GM19193 (cell line): ENCODE measurements around the gene CCNJL.

Experiments used
- POLR2A ChIP-seq: IDR thresholded peaks from 4 replicates; pipeline ENCODE4 v1.6.1; 2011; ENCODE audit not compliant: insufficient read depth, insufficient read length; ENCODE audit errors: extremely low read depth

CCNJL gene

DNA sequence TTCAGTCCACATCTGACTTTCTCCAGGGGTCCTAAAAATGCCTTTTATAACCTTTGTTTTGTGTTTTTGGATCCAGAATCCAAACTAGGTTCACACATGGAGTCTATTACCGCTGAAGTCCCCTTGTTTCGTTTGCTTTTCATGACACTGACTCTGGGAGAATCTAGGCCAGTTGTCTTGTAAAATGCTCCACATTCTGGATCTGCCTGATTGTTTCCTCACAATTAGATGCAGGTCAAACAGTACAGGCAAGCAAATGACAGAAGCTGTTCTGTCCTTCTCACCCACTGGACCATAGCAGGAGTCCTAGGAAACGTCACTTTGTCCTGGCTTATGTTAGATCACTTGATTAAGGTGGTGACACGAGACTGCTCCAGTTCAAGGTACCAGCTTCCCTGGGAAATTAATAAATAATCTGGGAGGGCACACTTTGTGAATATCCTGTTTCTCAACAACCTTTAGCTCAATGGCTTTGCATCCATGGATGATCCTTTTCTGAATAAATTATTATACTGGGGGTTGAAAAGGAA lies 49.0 kb downstream of the CCNJL start:
- TF ChIP-seq POLR2A = no peak

GRCh38 chr5:160262151-160263074 lies 50.0 kb downstream of the CCNJL start:
- no peak for TF ChIP-seq POLR2A

GRCh38 chr5:160260881-160261815 lies 51.2 kb downstream of the CCNJL start:
- TF ChIP-seq POLR2A = no peak

GRCh38 chr5:160260006-160260775 lies 52.2 kb downstream of the CCNJL start:
- no peak for TF ChIP-seq POLR2A

- no peak for TF ChIP-seq POLR2A
These were observed 53.0 kb downstream of the CCNJL start for GRCh38 chr5:160259341-160259740.

DNA sequence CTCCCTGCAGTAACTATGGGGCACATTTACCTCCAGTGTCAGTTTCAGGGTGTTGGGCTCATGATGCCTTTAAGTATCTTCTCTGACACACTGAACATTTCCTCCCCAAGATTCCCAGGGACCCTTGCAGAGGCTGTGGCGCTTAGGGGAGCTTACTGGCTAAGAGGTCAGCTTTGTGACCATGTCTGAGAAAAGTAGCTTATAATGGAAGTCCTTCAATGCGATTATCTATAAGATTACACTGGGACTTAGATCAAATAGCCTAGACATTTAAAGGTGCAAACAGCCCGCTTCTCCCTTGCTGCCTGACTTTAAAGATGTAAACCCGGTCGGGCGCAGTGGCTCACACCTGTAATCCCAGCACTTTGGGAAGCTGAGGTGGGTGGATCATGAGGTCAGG lies 57.7 kb downstream of the CCNJL start:
- TF ChIP-seq POLR2A = no peak

DNA sequence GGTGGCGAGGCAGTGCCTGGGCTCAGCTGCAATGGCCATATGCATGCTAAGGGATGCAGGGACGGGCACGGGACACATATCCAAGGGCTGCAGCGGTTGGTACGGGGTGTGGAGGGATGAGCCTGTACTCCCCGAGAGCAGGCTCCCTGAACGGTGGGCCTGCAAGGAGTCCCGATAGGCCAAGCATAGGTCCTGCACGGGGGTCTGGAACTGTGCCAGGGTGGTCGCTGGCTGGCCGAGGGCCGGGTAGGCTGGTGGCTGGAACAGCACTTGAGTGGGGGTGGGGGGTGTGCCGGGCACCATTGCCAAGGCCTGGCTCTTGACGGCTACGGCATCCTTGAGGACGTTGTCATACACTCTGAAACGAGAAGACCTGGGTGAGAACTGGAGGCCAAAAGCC lies 58.9 kb downstream of the CCNJL start:
- no peak for TF ChIP-seq POLR2A

DNA sequence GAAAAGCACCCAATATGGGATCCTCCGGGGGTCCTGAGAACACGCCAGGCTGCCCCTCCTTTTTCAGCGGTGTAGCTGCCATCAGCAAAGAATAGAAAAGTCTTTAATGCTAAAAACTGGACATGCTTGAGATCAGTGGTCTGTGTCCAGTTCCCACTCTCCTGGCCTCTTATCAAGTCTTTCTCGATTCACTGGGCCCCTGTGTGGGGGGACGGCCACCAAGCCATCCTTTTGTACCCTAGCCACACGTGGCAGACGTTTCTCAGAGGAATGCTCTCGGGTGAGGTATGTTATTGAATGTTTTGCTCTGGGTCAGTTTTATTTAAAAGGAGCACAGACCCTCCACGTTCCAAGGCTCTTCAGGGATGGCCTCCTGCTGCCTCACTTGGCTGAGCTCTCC lies 59.4 kb downstream of the CCNJL start:
- TF ChIP-seq POLR2A = no peak

GRCh38 chr5:160251406-160252155 lies 60.8 kb downstream of the CCNJL start:
- TF ChIP-seq POLR2A = no peak

- no peak for TF ChIP-seq POLR2A
These were observed 61.5 kb downstream of the CCNJL start for GRCh38 chr5:160250826-160251225.

- TF ChIP-seq POLR2A = no peak
These were observed 62.1 kb downstream of the CCNJL start for GRCh38 chr5:160250226-160250625.

- TF ChIP-seq POLR2A = no peak
These were observed 66.8 kb downstream of the CCNJL start for GRCh38 chr5:160245506-160246086.

DNA sequence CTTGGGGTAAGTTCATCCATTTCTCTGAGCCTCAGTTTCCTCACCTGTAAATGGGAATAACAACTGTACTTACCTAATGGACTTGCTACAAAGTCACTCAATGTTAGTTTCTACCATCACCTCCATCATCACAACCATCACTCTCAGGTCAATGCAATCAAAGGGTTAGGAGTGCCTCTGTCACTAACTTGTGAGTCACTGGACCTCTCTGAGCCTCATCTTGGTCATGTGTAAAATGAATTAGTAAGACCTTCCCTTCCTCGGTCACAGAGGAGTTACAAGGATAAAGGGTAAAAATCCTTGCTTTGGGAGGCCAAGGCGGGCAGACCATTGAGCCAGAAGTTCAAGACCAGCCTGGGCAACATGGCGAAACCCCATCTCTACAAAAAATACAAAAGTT lies 70.2 kb downstream of the CCNJL start:
- TF ChIP-seq POLR2A = no peak
